Measurements from ENCODE around the gene ZFP92.
"Not testable (repeated sequence)": the region's sequence is repeated elsewhere in the genome, so short reads cannot be mapped to it uniquely, and the experiment has no call there.

ZFP92 gene

DNA sequence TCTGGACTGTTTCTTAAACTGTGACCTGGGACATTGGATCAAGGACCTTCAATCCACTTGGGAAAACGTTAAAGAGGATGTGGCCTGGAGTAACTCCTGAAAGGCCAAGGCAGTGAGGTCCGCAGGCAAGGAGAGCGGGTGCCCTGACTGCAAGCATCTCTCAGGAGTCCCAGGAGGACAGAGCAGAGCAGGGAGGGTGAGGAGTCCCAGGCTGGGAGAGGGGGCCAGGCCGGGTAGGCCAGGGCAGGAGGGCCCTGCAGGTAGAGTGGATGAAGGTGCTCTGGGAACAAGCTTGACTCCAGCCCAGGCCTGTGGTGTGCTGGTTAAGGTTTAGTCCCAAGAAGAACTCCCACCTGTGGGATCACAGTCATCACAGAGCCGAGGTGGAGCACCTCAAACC is 23.9 kb upstream of the ZFP92 start:
- DNase-seq: no peak

DNA sequence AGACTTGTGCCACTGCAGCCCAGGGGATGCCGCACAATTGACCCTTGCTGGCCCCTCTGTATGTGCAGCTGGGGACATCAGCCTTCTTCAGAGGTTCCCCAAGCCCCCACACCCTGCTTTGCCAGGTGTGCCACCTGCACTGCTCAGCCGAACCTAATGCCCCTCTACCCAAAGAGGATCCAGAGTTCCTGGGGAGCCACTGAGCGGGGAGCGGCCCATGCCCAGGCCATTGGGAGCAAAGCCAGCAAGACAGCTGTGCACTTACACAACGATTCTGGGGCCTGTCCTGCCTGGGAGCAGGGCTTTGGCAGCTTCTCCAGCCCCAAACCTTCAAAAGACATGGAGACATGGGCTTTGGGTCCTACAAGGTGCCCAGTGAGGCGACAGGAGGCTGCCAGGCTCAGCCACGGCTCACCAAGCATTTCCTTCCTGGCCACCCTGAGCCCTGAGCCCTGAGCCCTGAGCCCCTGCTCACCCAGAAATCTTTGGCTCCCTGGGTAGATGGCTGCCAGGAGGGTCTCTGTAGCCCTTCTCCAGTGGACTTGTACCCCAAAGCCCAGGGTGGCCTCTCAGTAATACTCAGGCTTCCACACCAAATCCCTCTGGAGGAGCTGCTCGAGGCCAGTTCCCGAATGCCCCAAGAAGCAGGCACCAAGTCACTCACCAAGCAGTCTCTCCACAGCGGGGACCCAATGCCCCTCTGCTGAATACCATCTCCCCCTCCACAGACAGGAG is 23.1 kb upstream of the ZFP92 start:
- DNase-seq: no peak

DNA sequence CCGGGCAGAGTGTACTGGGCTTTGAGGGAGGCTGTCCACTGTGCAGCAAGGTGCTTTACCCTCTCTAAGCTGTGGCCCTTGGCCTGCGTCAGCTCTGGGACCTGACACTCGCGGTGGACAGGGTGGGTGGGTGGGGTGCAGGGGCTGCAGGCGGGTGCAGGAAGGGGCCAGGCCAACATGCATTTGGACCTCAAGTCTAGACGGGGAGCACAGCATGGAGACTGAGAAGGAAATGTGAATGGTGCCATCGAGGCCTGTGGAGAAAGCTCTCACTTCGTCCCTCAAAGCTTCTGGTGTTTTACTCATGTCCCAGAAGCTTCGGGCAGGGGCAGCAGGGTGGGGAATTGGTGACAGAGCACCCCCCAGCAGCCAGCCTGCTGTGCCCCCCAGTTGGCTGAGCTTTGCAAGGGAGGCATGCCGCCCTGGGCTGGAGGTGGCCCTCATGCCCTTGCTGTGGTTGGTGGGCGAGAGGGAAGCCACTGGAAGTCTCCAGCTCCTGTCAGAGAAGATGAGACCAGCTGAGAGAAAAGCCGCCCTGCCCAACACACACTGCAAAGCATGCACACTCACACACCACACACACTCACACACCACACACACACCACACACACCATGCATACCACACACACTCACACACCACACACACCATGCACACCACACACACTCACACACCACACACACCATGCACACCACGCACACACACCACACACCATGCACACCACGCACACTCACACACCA is 22.4 kb upstream of the ZFP92 start:
- DNase-seq: no peak

DNA sequence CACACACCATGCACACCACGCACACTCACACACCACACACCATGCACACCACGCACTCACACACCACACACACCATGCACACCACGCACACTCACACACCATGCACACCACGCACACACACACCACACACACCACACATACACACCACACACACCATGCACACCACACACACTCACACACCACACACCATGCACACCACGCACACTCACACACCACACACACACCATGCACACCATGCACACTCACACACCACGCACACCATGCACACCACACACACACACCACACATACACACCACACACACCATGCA is 21.9 kb upstream of the ZFP92 start:
- DNase-seq: not testable (repeated sequence)

DNA sequence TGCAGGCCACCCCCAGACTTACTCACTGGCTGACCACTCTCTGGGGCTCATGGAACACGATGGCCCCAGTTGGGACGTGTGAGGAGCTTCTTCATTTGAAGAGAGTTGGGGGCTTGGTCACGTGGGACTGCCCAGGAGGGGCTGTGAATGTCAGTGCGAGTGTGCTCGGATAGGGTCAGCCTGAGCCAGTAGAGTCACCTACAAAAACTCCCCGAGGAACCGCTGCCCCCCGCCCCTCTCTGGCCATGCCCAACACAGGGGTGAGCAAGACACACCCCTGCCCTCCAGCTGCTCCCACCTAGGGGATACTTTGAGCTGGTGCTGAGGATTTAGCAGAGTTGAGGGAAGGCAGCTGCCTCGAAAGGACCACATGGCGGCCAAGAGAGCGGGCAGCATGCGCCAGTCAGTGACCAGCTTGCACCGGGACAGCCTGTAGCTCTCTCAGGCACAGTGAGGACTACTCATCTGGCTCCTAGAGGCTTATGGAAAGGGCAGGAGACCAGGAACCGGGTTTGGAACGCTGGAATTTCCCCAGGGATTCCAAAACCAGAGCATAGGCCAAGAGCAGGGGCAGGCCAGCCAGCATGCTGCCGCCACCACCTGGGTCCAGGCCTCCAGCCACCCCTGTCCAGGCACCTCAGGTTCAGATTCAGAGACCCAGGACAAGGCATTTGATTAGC is 18.5 kb upstream of the ZFP92 start:
- DNase-seq: no peak

DNA sequence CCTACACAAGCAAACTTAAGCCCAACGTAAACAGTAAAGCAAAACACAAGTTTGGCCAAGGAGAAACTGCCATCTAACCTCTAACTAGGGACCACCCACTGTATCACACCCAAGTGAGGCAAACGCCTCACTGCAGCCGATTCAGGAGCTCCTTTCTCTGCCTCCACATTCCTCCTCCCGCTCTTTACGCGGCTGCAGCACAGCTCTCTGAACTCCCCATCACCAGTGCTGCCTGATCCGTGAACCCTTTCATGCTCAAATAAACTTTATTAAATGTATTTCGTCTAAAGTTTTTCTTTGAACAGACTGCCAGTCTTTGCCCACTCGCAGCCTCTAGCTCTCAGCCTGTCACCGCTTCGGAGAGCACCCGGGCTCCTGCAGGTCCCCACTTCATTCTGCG is 16.7 kb upstream of the ZFP92 start:
- no peak for DNase-seq

DNA sequence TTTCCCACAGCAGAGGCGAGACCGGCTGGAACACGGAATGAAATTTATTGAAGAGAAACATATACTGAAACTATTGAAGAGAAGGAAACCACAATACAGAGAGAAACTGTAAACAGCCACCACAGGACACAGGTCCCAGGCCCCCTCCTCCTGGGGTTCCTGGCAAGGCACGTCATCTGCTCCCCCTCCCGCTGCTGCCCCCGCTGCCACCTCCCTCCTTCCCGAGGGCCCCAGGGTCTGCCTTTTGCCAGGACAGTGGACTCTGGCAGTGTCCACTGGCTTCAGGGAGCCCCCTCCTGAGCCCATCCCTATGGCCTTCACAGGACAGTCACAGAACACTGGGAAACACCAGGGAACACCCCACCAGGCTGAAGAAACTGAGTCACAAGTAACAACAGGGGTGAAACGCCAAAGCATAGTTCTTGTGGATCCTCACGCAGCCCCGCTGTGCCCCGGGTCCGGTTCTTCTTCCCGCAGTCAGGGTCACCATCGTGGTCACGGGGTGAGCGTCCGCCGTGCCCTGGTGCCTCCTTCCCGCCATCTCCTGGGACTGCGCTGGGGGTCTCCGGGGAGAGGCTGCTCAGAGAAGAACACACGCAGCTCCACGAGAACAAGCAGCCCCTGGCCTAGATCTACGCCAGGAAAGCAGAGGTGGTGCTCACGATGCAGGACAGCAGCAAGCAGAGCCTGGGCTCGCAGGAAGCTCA is 15.5 kb upstream of the ZFP92 start:
- no peak for DNase-seq

DNA sequence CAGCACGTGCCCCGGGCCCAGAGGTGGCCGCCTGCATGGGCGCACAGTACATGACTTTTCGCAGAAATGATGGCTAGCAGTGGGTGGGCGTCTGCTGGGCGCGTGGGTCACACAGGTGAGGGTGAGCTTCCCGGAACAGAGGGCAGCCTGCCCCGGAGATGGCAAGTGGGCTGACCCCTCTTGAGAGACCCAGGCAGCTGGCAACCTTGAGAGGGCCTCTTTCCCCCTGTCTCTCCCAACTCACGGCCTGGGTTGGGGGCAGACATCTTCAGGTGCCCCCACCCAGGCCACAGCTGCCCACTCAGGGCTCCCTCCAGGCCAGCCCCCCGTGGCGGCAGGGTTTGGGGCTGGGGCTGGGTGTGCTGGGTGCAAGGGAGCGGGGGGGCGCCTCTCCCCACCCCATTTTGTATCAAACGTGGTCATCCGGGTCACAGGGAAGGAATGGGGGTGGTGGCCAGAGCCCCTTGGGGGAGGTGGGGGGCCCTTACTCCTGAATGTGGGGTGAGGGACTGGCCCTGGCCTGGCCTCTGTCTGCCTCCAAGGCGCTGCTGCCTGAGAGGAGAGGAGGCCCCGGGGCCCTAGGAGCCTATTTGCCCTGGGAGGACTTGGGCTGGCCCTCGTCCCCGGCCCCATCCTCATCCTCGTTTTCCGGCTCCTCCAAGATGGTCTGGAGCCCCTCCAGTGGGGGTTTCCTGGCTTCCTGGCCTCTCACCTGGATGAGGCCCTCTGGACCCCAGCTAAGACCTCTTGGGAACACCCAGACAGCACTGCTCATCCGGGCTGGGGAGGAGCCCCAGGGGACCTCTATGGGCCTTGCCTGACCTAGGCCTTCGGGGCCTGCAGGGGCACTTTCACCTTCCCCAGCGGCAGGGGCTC is 14.7 kb upstream of the ZFP92 start:
- no peak for DNase-seq

DNA sequence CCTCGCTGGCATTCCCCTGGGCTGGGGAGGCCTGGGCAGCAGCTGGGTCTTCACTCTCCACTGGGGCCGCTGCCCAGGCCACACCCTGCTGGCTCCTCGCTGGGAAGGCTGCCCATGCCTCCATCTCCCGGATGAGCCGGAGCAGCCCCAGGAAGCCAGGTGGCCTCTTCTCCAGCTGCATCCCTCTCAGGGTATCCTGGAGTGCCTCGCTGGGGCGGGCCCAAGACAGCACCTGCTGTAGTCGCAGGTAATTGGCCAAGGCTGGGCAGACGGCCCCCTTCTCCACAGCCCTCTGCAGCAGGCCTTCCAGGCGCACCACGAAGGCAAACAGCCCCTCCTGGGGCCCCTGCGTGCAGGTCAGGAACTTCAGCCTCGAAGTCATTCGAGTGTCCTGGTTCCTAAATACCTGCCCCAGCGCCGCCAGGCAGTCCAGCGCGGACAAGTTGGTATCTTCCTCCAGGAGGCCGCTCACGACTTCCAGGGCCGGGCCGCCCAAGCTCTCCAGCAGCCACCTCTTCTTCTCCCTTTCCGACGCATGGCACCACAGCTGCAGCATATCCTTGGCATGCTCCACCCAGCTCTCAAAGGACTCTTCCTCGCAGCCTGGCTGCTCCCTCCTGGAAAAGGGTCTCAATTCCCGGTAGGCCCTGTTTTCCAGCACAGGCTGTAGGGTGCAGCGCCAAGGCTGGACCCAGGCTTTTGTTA is 13.9 kb upstream of the ZFP92 start:
- DNase-seq: no peak

DNA sequence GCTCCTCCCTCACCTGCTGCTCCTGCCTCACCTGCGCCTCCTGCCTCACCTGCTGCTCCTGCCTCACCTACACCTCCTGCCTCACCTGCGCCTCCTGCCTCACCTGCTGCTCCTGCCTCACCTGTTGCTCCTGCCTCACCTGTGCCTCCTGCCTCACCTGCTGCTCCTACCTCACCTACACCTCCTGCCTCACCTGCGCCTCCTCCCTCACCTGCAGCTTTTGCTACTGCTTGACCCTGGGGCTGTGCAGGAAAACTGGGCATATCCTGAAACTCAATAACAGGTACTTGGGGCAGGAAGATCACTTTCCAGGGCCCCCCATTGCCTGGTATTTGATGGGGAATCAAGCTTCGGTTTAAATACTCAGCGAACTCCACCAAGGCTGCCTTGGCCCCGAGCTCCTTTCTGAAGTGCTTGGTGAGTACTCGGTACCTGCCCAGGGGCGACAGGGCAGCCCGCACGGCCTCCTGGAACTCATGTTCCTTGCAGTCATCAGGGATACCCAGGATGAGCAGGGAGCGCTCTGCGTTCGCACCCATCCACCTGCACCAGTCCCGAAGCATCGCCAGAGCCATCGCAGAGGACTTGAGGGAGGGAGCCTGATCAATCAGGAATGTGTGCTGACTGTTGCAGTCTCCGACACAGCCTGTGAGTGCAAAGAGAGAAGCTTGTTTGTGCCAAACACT is 12.9 kb upstream of the ZFP92 start:
- no peak for DNase-seq

DNA sequence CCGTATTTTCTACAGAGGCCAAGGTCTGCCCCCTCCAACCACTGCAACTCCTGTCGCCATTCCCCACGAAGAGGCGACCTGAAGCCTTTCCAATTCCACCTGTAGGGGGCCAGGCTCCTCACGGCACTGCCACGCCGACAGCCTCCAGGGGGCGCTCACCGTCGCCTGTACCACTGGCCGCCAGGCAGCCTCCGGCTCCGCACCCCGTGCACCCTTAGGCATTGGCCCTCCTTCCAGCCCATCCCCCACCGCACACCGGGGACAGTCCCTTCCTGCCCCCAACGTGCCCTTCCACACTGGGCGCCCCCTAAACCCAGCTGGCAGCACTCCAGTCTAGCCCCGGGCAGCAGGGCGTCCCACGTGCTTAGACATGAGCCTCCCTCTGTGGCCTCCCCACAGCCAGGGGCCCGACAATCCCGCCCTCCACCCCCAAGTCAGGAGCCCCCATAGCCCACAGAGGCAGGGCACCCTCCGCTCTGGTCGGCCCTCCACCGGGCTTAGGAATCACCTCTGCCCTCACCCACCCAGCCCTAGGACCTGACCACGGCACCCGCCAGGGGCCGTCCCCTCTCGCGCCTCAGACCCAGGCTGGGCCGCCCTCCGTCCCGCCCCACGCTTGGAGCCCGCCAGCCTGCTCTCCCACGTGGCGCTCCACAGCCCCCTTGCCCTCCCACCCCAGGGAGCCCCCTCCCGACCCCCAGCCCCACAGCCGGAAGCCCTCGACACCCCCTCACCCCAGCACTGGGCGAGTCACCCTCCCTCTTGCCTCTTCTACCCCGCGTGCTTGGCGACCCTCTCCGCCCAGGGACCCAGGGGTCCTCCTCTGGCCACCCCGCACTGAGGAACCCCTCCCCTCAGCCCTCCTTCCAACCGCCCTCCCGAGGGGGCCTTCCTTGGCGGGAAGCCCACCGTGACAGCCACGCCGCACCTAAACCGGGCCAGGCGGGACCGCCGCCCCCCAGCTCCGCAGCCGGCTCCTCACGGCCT is 10.8 kb upstream of the ZFP92 start:
- DNase-seq: peak; percentile 1

DNA sequence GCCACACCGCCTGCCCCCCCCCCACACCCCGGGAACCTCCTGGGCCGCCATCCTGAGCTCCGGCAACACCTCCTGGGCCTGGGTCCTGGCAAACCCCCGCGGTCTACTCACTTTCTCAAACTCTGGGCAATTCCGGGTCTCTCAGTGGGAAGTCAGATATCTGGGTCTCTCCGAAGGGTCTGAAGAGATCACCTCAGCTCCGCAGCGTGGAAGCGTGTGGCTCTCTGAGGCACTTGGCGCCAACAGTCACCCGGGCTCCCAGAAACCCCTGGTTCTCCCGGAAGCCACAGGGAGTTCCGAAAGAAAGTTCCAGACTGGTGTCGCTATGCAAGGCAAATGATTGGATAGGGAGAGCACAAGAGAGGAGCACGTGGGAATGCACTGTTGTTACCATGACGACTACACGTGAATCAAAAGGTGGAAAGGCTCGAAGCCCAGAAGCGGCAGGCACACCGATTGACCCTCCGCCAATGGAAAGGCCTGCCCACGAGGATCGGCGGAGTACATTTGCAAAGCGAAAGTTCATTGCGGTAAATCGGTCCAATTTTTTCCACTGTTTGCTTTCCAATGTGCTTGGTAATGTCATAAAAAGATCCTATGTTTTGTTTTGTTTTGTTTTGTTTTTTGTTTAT is 10.0 kb upstream of the ZFP92 start, which contains the start of gene PNMA6E:
PNMA6E (minus strand) TSS at position 218 of the 632 bp plus-strand sequence. CDS start 2,501 bp downstream, outside the sequence.
- no peak for DNase-seq

DNA sequence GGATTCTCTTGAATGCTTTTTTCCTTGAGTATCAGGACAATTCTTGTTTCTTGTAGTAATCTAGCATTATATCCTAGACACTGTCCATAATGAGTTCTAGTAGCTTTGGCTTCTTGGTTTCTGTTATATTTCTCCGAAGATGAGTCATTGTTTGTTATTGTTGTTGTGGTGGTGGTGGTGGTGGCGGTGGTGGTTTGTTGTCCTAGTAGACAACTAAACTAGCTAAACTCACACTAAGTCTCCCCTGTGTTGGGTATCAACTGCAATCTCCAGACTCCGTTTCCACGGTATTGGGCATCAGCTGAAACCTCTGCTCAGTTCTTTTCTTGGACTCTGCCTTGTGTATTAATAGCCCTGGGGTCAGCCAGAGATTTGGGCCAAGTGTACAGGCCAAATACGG is 6.9 kb upstream of the ZFP92 start:
- not testable (repeated sequence) for DNase-seq

DNA sequence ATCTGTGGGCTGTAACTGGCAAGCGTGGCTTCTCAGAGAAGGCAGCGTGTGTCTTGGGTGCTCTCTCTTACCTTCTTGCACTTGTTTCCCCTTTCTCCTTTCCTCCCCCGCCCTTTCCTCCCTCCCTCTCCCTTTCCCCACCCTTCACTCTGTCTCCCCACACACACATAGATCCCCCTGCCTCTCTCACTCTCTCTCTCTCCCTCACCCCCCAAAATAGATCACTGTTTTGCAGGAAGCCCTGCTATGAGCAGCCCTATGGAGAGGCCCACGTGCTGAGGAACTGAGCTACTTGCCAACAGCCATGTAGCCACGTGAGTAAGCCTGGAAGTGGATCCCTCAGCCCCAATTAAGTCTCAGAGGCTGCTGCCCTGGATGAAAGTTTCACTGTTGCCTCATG is 5.8 kb upstream of the ZFP92 start:
- DNase-seq: no peak

DNA sequence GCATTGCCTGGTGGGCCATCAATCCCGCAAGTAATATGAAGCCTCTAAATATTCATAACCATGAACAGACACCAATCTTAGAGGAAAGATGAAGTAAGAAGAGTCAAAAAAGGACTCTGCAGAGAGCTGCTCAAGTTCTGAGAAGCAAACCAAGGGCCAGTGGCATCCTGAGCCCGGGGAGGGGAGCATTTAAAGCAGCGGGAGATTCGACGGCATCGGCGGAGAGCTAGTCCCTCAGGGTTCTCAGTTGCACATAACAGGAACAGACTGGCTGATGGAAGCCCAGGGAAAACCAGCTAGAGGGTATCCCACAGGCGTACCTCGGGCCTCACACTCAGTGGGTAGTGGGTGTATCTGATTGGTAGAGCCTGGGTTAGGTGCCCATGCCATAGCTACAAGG is 5.3 kb upstream of the ZFP92 start:
- no peak for DNase-seq

DNA sequence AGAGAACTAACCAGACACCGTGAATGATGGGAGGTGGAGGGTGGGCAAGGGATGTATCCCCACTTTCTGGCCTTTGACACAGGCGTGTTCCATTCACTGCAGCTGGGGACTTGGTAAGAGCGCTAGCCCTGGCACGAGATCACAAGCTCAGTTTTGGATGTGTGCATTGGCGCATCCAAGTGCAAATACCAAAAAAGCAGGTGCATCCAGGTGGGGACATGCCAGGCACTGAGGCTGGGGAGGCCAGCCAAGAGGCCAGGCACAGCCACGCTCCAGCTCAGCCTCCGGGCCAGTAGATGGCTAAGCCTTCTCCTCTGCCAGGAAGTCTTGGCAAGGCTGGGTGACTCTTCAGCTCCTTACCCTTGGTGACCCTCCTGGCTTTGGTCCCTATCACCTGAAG is 4.4 kb upstream of the ZFP92 start:
- DNase-seq: no peak

DNA sequence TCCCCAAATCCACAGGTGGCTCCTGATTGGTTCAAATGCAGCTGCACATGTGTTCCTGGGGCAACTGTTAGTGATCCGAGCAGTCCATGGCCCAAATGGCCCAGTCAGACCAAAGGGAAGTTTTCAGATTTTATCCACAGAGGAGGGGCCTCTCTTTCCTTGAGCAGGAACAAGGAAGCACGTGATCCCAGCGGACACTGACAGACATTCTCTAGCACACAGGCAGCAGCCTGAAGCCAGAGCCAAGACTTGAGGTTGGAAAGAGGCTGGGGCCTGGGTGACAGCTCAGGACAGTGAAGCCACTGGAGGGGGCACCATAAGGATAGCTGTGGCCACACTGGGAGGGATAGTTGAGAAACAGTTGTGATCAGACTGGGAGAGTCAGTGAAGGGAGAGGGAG is 3.5 kb upstream of the ZFP92 start:
- DNase-seq: no peak

DNA sequence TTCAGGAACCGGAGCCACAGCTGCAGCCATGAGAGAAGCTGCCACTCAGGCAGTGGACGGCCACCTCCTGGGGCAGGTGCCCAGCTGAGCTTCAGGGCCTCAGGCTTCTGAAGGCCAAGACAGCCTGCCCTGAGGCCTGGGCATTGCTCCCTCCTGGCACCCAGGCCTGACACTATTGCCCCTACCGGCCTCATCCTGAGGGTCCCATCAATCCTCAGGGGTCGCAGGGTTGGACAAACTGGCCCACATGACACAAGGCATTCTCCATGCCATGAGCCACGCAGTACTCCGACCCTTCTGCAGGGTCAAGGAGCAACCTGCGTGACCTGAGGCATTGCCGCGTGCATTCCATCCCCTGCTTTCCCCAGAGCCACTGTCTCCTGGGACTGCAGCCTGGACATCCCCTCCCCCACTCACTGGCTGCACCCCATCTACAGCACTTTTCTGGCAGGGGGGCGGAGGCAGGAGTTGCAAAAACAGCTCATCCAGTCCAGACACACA is 3.0 kb upstream of the ZFP92 start:
- DNase-seq: no peak

DNA sequence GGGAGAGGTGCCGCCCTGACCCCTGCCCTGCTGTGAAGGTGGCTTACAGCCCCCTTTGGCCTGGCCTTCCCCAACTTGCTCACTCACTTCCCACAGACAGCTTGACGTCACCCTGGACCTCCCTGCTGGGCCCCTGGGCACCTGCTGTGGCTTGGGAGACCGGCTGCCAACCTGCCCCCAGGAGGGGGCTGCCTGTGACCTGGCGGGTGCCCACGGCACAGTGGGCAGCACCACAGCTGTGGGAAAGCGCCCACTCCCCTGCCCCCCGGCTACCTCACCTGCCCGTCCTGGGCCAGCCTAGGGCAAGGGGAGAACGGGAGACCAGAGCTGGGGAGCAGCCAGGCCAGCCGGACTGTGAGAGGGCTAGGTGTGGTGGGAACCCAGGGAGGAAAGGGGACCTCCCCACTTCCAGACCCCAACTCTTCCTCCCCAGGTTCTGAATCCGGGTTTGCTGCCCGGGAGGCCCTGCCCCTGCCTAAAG is 2.4 kb upstream of the ZFP92 start:
- no peak for DNase-seq
